HG03095 (cell line): ENCODE results near the gene RHCG.

Source experiments
- ATAC-seq: cut with Tn5 transposase; IDR thresholded peaks from one replicate; pipeline ENCODE4 v1.9.1; 2021; ENCODE audit warnings: moderate library complexity; ENCODE audit not compliant: unreplicated experiment

RHCG gene

GRCh38 chr15:89496155-89497098 lies at the start of gene RHCG:
TSS of gene RHCG (minus strand) at chr15:89496583. CDS start at chr15:89496544, 39 bp downstream.
- ATAC-seq: no peak

- ATAC-seq: no peak
These were observed 47.0 kb upstream of the RHCG start for GRCh38 chr15:89543389-89543788.

- ATAC-seq: no peak
These were observed 46.0 kb upstream of the RHCG start for GRCh38 chr15:89542369-89542768.

- ATAC-seq: no peak
These were observed 42.6 kb upstream of the RHCG start for GRCh38 chr15:89539027-89539426.

- no peak for ATAC-seq
These were observed 37.6 kb upstream of the RHCG start for GRCh38 chr15:89533861-89534544.

GRCh38 chr15:89531796-89532537 lies 35.6 kb upstream of the RHCG start:
- no peak for ATAC-seq

GRCh38 chr15:89530976-89531375 lies 34.6 kb upstream of the RHCG start:
- ATAC-seq: no peak

- ATAC-seq: no peak
These were observed 32.5 kb upstream of the RHCG start for GRCh38 chr15:89528757-89529352.

GRCh38 chr15:89526601-89527441 lies 30.4 kb upstream of the RHCG start:
- no peak for ATAC-seq

- ATAC-seq: no peak
These were observed 29.8 kb upstream of the RHCG start for GRCh38 chr15:89526181-89526580.

GRCh38 chr15:89524184-89524583 lies 27.8 kb upstream of the RHCG start:
- no peak for ATAC-seq

- ATAC-seq: no peak
These were observed 26.7 kb upstream of the RHCG start for GRCh38 chr15:89523101-89523500.

- no peak for ATAC-seq
These were observed 25.2 kb upstream of the RHCG start for GRCh38 chr15:89521605-89522004.

GRCh38 chr15:89515477-89515876 lies 19.1 kb upstream of the RHCG start:
- no peak for ATAC-seq

- ATAC-seq: no peak
These were observed 18.4 kb upstream of the RHCG start for GRCh38 chr15:89514596-89515406.

GRCh38 chr15:89514186-89514585 lies 17.8 kb upstream of the RHCG start:
- no peak for ATAC-seq

- ATAC-seq: no peak
These were observed 16.9 kb upstream of the RHCG start for GRCh38 chr15:89513284-89513683.

- no peak for ATAC-seq
These were observed 16.2 kb upstream of the RHCG start for GRCh38 chr15:89512631-89513030.

GRCh38 chr15:89506026-89506686 lies 9.8 kb upstream of the RHCG start:
- no peak for ATAC-seq
